ENCODE results near the gene KLK4.

Gene KLK4

GRCh38 chr19:50911206-50912101 lies at the start of gene KLK4:
Gene KLK4 (minus strand): TSS chr19:50911395. CDS start chr19:50910738, 657 bp downstream.
- no peak for TF ChIP-seq CTCF (IDR thresholded peaks at IDR 0.05; ENCODE audit: control insufficient read depth, insufficient read depth, low read depth, low read length, missing control alignments)

GRCh38 chr19:50959731-50960500 lies 48.7 kb upstream of the KLK4 start:
- no peak for DNase-seq (ENCODE audit: low read depth)
- no peak for TF ChIP-seq CTCF (IDR thresholded peaks at IDR 0.05; ENCODE audit: control insufficient read depth, insufficient read depth, low read depth, low read length, missing control alignments)
- no peak overlapping the region for H3K4me3 ChIP-seq (ENCODE audit: control insufficient read depth, low read depth, low read length)

More at GRCh38 chr19:50911206-50912101, at the start of gene KLK4:
- no peak for DNase-seq (ENCODE audit: low read depth)
- no peak within 1 kb of the TSS for H3K4me3 ChIP-seq (ENCODE audit: control insufficient read depth, low read depth, low read length)

- H3K4me3 ChIP-seq (ENCODE audit: control insufficient read depth, low read depth, low read length), result no peak overlapping the region
- no peak for DNase-seq (ENCODE audit: low read depth)
- TF ChIP-seq CTCF (IDR thresholded peaks at IDR 0.05; ENCODE audit: control insufficient read depth, insufficient read depth, low read depth, low read length, missing control alignments), result no peak
Measured at GRCh38 chr19:50957587-50957986, 46.4 kb upstream of the KLK4 start.

- no peak within 1 kb of the TSS for H3K4me3 ChIP-seq (ENCODE audit: control insufficient read depth, low read depth, low read length)
- DNase-seq (ENCODE audit: low read depth), result no peak
- TF ChIP-seq CTCF (IDR thresholded peaks at IDR 0.05; ENCODE audit: control insufficient read depth, insufficient read depth, low read depth, low read length, missing control alignments), result no peak
Measured at GRCh38 chr19:50952910-50953309, 41.7 kb upstream of the KLK4 start, which contains the start of gene KLK5. Gene KLK5 (minus strand): TSS chr19:50953038. CDS start chr19:50952657, 381 bp downstream.

- DNase-seq (ENCODE audit: low read depth), result no peak
- TF ChIP-seq CTCF (IDR thresholded peaks at IDR 0.05; ENCODE audit: control insufficient read depth, insufficient read depth, low read depth, low read length, missing control alignments), result no peak
- H3K4me3 ChIP-seq (ENCODE audit: control insufficient read depth, low read depth, low read length), result no peak overlapping the region
Measured at GRCh38 chr19:50949861-50950260, 38.7 kb upstream of the KLK4 start.

GRCh38 chr19:50947123-50947522 lies 35.9 kb upstream of the KLK4 start:
- no peak for DNase-seq (ENCODE audit: low read depth)
- no peak overlapping the region for H3K4me3 ChIP-seq (ENCODE audit: control insufficient read depth, low read depth, low read length)
- TF ChIP-seq CTCF (IDR thresholded peaks at IDR 0.05; ENCODE audit: control insufficient read depth, insufficient read depth, low read depth, low read length, missing control alignments), result no peak

All from AG09309 (cell line).